Astrocyte of the cerebellum (primary cell): Measurements from ENCODE around the gene SPATA31E1.

ENCODE experiments used
- DNase-seq: peaks from one replicate; pipeline ENCODE4 v3.0.0-alpha.2; 2011; ENCODE audit warnings: low read depth
- H3K4me3 ChIP-seq: 2 replicates; pipeline ENCODE4 v1.5.1; 2011; ENCODE audit warnings: mild to moderate bottlenecking, low read depth, low read length, moderate library complexity
- CTCF ChIP-seq: IDR thresholded peaks from 2 replicates; pipeline ENCODE4 v1.5.1; 2012; ENCODE audit warnings: low read length, low read depth, moderate library complexity, mild to moderate bottlenecking; ENCODE audit errors: missing control alignments
- in situ Hi-C: cut with HindIII; loops from 2 replicates; pipeline ENCODE4 v1.10.0; 2017; ENCODE audit warnings: low sequenced_read_pairs

The SPATA31E1 gene

DNA sequence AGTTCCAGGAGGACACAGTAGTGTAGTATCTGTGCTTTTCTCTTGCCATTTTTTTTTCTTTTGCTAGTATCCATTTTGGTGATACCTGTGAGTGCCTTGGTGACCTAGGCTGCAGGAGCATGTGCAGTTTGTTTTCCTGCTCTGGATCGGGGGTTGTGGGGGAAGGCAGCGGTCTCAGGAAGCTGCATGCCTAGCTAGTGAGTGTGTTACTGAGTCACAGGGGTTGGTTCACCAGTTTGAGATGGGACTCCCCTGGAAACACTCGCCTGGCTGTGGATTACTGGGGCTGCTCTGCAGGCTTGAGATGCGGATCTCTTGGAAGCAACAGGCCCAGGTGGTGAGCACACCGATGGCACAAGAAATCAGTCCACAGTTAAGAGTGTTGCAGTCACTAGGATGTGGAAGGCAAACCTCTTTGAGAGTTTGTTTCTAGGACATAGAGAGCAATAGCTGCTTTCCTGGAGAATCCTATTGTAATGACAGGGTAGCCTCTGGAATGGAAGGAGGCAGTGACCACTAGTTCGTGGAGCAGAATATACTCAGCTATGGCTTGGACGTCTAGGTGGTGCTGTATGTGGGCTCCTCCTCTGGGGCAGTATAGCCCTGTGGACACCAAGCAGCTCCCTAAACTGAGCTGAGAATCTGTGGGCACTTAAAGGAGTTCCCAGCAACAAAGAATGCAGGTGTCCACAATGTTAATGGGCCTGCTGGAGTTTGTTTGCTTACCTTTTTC lies 20.0 kb upstream of the SPATA31E1 start:
- DNase-seq, result no peak
- no peak for TF ChIP-seq CTCF

DNA sequence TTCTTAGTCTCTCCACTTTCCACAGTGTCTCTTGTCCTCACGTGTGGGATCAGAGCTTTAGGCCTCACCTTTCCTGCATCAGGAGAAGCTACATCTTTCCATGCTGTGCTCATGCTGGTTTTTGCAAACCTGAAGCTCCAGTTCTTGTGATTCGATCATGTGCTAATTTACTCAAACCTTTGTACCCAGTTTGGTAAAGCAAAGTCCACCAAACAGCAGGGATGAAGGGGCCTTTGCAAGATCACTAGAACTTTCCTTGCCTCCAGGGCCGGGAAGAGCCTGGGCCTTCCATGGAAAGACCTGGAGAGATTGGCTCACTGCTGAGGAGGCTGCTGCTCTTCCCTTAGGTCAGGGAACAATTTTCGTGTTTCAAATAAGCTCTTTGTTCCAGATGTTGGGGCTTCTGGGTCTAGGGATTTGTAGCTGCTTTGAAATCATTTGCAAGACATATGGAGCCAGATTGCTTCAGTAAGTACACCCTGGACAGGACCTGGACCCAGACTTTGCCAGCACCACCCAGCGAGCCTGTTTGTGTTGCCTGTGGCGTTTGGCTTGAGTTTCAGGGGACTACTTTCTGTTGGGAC lies 18.7 kb upstream of the SPATA31E1 start:
- H3K4me3 ChIP-seq, result no peak overlapping the region
- no peak for DNase-seq
- no peak for TF ChIP-seq CTCF
- in situ Hi-C loops, result no loop called here

More for the DNA sequence above, 20.0 kb upstream of the SPATA31E1 start:
- in situ Hi-C loops, result no loop called here
- no peak overlapping the region for H3K4me3 ChIP-seq

DNA sequence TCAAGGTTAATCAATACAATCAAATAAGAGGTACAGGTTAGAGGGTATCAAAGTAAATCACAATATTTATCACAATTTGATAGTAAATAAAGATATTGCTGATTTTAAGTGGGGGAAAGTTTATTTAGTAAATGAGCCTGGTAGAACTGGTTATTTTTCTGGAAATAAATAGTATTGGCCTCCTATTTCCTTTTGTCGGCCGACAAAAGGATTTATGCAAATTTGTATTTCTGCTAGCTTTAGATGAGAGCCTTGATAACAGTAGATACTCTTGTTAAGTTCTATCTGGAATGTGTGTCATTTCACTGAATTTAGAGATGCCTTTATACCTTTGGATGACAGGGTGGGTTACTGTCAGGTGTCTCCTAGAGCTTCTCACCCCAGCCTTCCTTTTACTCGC lies 17.8 kb upstream of the SPATA31E1 start:
- H3K4me3 ChIP-seq, result no peak overlapping the region
- DNase-seq, result no peak
- no peak for TF ChIP-seq CTCF
- in situ Hi-C loops, result no loop called here

DNA sequence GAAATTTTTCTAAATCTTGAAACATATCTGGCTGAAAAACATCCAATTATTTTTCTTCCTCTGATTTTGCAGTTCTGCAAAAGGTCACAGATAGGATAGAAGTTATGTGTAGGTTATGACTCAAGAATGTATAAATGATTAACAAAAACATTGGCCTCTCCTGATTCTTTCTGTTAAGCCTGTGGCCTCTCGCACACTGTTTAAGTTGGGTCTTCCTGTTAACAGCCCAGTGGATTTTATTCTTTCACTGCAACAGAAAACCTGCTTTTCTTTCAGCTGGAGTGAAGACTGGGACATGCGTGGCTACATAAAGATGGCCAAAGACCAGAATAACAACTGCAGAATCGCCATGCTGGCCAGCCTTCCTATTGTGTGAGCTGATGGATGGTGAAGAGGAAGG lies 17.1 kb upstream of the SPATA31E1 start:
- in situ Hi-C loops, result no loop called here
- no peak for TF ChIP-seq CTCF
- H3K4me3 ChIP-seq, result no peak overlapping the region
- DNase-seq, result no peak

GRCh38 chr9:87867391-87867790 lies 15.3 kb upstream of the SPATA31E1 start:
- in situ Hi-C loops, result no loop called here
- H3K4me3 ChIP-seq, result no peak overlapping the region
- no peak for DNase-seq
- TF ChIP-seq CTCF, result no peak

GRCh38 chr9:87868175-87868574 lies 14.5 kb upstream of the SPATA31E1 start:
- in situ Hi-C loops, result no loop called here
- no peak for DNase-seq
- TF ChIP-seq CTCF, result no peak
- no peak overlapping the region for H3K4me3 ChIP-seq
